Activated CD8-positive, alpha-beta memory T cell treated with anti-CD3 and anti-CD28 coated beads, Interleukin-2, amount 10 ng/mL, durations not matched to agents 7 days and 5 days (primary cell): ENCODE measurements around the gene VAPA. TPM values are rescaled to one million over a fixed set of nuclear protein-coding genes. Genes with fewer than 3 reads are reported as not detected.

Experiments
- ATAC-seq: fragments of 150-1000 bp; cut with Tn5 transposase; one replicate; pipeline ENCODE4 v1.10.0; 2021; ENCODE audit warnings: moderate library complexity
- CTCF ChIA-PET: fragments of 350-600 bp; sonication (Branson Sonifier 250); formaldehyde crosslinking; loops from one replicate; lab custom pipeline; 2021; ENCODE audit warnings: antibody characterized with exemption; lab: Charles Lee
- DNase-seq: peaks from one replicate; pipeline ENCODE4 v3.0.0-alpha.2; 2020
- H3K27ac Mint-ChIP-seq: one replicate; pipeline ENCODE4 v1.8.0; 2021; ENCODE audit warnings: mild to moderate bottlenecking, mixed read lengths
- H3K27me3 Mint-ChIP-seq: one replicate; pipeline ENCODE4 v1.8.0; 2021; ENCODE audit warnings: mixed read lengths
- H3K36me3 Mint-ChIP-seq: one replicate; pipeline ENCODE4 v1.8.0; 2021; ENCODE audit warnings: mild to moderate bottlenecking, mixed read lengths
- H3K4me1 Mint-ChIP-seq: one replicate; pipeline ENCODE4 v1.8.0; 2021; ENCODE audit warnings: mixed read lengths
- H3K4me3 Mint-ChIP-seq: one replicate; pipeline ENCODE4 v1.8.0; 2021; ENCODE audit warnings: mild to moderate bottlenecking, moderate library complexity, mixed read lengths
- H3K9me3 Mint-ChIP-seq: one replicate; pipeline ENCODE4 v1.8.0; 2022; ENCODE audit warnings: low read depth, mixed read lengths
- total RNA-seq, 2 experiments: library from RNA; stranded (reverse); gene quantifications; one replicate each; pipeline ENCODE4 v1.2.3, GENCODE V29; 2021

VAPA gene
- total RNA-seq, 2 experiments from 2014 or later = 107 to 134 TPM

GRCh38 chr18:9925795-9926194, 12.0 kb downstream of the VAPA start:
- Mint-ChIP-seq H3K4me3 (no peak overlapping the region), H3K9me3 (no peaks in the 10 kb centered on the region), H3K27ac (no peak overlapping the region), H3K4me1 (peaks cover 52% of the 10 kb centered on the region), H3K27me3 (no peaks in the 10 kb centered on the region), H3K36me3 (no peaks in the 10 kb centered on the region)
- no peak for DNase-seq
- CTCF ChIA-PET = no interaction called here
- ATAC-seq = no peak

GRCh38 chr18:9926223-9926894, 12.5 kb downstream of the VAPA start:
- ATAC-seq = no peak
- DNase-seq = no peak
- H3K27me3 Mint-ChIP-seq = no peaks in the 10 kb centered on the region
- H3K4me1 Mint-ChIP-seq = peaks cover 54% of the 10 kb centered on the region
- H3K36me3 Mint-ChIP-seq = no peaks in the 10 kb centered on the region
- H3K4me3 Mint-ChIP-seq = no peak overlapping the region
- H3K9me3 Mint-ChIP-seq = no peaks in the 10 kb centered on the region
- H3K27ac Mint-ChIP-seq = no peak overlapping the region
- CTCF ChIA-PET = interaction anchor here (1.6 kb wide), 1 partner anchor 24 kb away, joined by 4 read pairs; no protein-coding TSS in a partner anchor

- no peaks in the 10 kb centered on the region for H3K27me3 Mint-ChIP-seq
- DNase-seq (no peak), ATAC-seq (no peak)
- no peaks in the 10 kb centered on the region for H3K9me3 Mint-ChIP-seq
- peaks cover 51% of the 10 kb centered on the region for H3K4me1 Mint-ChIP-seq
- no peak overlapping the region for H3K27ac Mint-ChIP-seq
- peaks cover 2% of the 10 kb centered on the region for H3K36me3 Mint-ChIP-seq
- CTCF ChIA-PET = interaction anchor here (1.6 kb wide), 1 partner anchor 24 kb away, joined by 4 read pairs; no protein-coding TSS in a partner anchor
- H3K4me3 Mint-ChIP-seq = no peak overlapping the region
Observed at GRCh38 chr18:9926977-9927376, 13.2 kb downstream of the VAPA start.

GRCh38 chr18:9927392-9928063, 13.7 kb downstream of the VAPA start:
- Mint-ChIP-seq H3K27me3 (no peaks in the 10 kb centered on the region), H3K27ac (no peak overlapping the region), H3K4me3 (no peak overlapping the region), H3K36me3 (peaks cover 6% of the 10 kb centered on the region), H3K9me3 (no peaks in the 10 kb centered on the region), H3K4me1 (peaks cover 47% of the 10 kb centered on the region)
- CTCF ChIA-PET = interaction anchor here (1.6 kb wide), 1 partner anchor 23 kb away, joined by 4 read pairs; no protein-coding TSS in a partner anchor
- DNase-seq (no peak), ATAC-seq (no peak)

GRCh38 chr18:9928646-9929259, 14.9 kb downstream of the VAPA start:
- ATAC-seq (no peak), DNase-seq (no peak)
- Mint-ChIP-seq H3K4me1 (peaks cover 44% of the 10 kb centered on the region), H3K9me3 (no peaks in the 10 kb centered on the region), H3K36me3 (peaks cover 12% of the 10 kb centered on the region), H3K4me3 (no peak overlapping the region), H3K27ac (no peak overlapping the region), H3K27me3 (no peaks in the 10 kb centered on the region)
- CTCF ChIA-PET = interaction anchor here (0.9 kb wide), 1 partner anchor 591 kb away, joined by 3 read pairs; no protein-coding TSS in a partner anchor

GRCh38 chr18:9930299-9930884, 16.6 kb downstream of the VAPA start:
- DNase-seq = no peak
- Mint-ChIP-seq H3K4me3 (no peak overlapping the region), H3K4me1 (peaks cover 35% of the 10 kb centered on the region), H3K9me3 (no peaks in the 10 kb centered on the region), H3K36me3 (peaks cover 15% of the 10 kb centered on the region), H3K27me3 (no peaks in the 10 kb centered on the region), H3K27ac (no peak overlapping the region)
- CTCF ChIA-PET = no interaction called here
- ATAC-seq = no peak

- DNase-seq (no peak), ATAC-seq (no peak)
- Mint-ChIP-seq H3K27me3 (no peaks in the 10 kb centered on the region), H3K4me1 (peaks cover 29% of the 10 kb centered on the region), H3K27ac (no peak overlapping the region), H3K4me3 (no peak overlapping the region), H3K36me3 (peaks cover 17% of the 10 kb centered on the region), H3K9me3 (no peaks in the 10 kb centered on the region)
- CTCF ChIA-PET = no interaction called here
Observed at GRCh38 chr18:9931146-9931545, 17.3 kb downstream of the VAPA start.

GRCh38 chr18:9931678-9932077, 17.9 kb downstream of the VAPA start:
- CTCF ChIA-PET = no interaction called here
- ATAC-seq (no peak), DNase-seq (no peak)
- H3K4me3 Mint-ChIP-seq = no peak overlapping the region
- H3K36me3 Mint-ChIP-seq = peaks cover 21% of the 10 kb centered on the region
- H3K27ac Mint-ChIP-seq = no peak overlapping the region
- H3K27me3 Mint-ChIP-seq = no peaks in the 10 kb centered on the region
- H3K4me1 Mint-ChIP-seq = peaks cover 24% of the 10 kb centered on the region
- H3K9me3 Mint-ChIP-seq = no peaks in the 10 kb centered on the region

- CTCF ChIA-PET = no interaction called here
- Mint-ChIP-seq H3K36me3 (peaks cover 31% of the 10 kb centered on the region), H3K4me1 (peaks cover 11% of the 10 kb centered on the region), H3K27ac (no peak overlapping the region), H3K27me3 (no peaks in the 10 kb centered on the region), H3K9me3 (no peaks in the 10 kb centered on the region), H3K4me3 (no peak overlapping the region)
- DNase-seq (no peak), ATAC-seq (no peak)
Observed at GRCh38 chr18:9933865-9934264, 20.0 kb downstream of the VAPA start.

GRCh38 chr18:9934274-9934673, 20.5 kb downstream of the VAPA start:
- H3K9me3 Mint-ChIP-seq = no peaks in the 10 kb centered on the region
- H3K27me3 Mint-ChIP-seq = no peaks in the 10 kb centered on the region
- H3K4me3 Mint-ChIP-seq = no peak overlapping the region
- ATAC-seq = no peak
- peaks cover 31% of the 10 kb centered on the region for H3K36me3 Mint-ChIP-seq
- CTCF ChIA-PET = no interaction called here
- no peak for DNase-seq
- peaks cover 8% of the 10 kb centered on the region for H3K4me1 Mint-ChIP-seq
- no peak overlapping the region for H3K27ac Mint-ChIP-seq

GRCh38 chr18:9941103-9941502, 27.3 kb downstream of the VAPA start:
- peaks cover 42% of the 10 kb centered on the region for H3K36me3 Mint-ChIP-seq

GRCh38 chr18:9941660-9942059, 27.8 kb downstream of the VAPA start:
- CTCF ChIA-PET = no interaction called here
- ATAC-seq = no peak
- no peak overlapping the region for H3K4me3 Mint-ChIP-seq
- peaks cover 4% of the 10 kb centered on the region for H3K4me1 Mint-ChIP-seq
- H3K36me3 Mint-ChIP-seq = peaks cover 42% of the 10 kb centered on the region
- H3K27me3 Mint-ChIP-seq = no peaks in the 10 kb centered on the region
- H3K27ac Mint-ChIP-seq = no peak overlapping the region
- H3K9me3 Mint-ChIP-seq = no peaks in the 10 kb centered on the region
- DNase-seq = no peak

More at GRCh38 chr18:9941103-9941502, 27.3 kb downstream of the VAPA start:
- Mint-ChIP-seq H3K4me1 (peaks cover 4% of the 10 kb centered on the region), H3K4me3 (no peak overlapping the region), H3K27me3 (no peaks in the 10 kb centered on the region), H3K9me3 (no peaks in the 10 kb centered on the region), H3K27ac (no peak overlapping the region)
- ATAC-seq = no peak
- no peak for DNase-seq
- CTCF ChIA-PET = no interaction called here

- CTCF ChIA-PET = interaction anchor here (0.8 kb wide), 1 partner anchor 15 kb away, joined by 3 read pairs; no protein-coding TSS in a partner anchor
Observed at GRCh38 chr18:9943311-9943710, 29.5 kb downstream of the VAPA start.

More at GRCh38 chr18:9943311-9943710, 29.5 kb downstream of the VAPA start:
- H3K36me3 Mint-ChIP-seq = peaks cover 32% of the 10 kb centered on the region
- ATAC-seq (no peak), DNase-seq (no peak)
- H3K27ac Mint-ChIP-seq = no peak overlapping the region
- H3K27me3 Mint-ChIP-seq = no peaks in the 10 kb centered on the region
- H3K9me3 Mint-ChIP-seq = no peaks in the 10 kb centered on the region
- no peak overlapping the region for H3K4me3 Mint-ChIP-seq
- peaks cover 4% of the 10 kb centered on the region for H3K4me1 Mint-ChIP-seq
